ENCODE measurements around the gene NRG2.

- TF ChIP-seq, protein P1, sequence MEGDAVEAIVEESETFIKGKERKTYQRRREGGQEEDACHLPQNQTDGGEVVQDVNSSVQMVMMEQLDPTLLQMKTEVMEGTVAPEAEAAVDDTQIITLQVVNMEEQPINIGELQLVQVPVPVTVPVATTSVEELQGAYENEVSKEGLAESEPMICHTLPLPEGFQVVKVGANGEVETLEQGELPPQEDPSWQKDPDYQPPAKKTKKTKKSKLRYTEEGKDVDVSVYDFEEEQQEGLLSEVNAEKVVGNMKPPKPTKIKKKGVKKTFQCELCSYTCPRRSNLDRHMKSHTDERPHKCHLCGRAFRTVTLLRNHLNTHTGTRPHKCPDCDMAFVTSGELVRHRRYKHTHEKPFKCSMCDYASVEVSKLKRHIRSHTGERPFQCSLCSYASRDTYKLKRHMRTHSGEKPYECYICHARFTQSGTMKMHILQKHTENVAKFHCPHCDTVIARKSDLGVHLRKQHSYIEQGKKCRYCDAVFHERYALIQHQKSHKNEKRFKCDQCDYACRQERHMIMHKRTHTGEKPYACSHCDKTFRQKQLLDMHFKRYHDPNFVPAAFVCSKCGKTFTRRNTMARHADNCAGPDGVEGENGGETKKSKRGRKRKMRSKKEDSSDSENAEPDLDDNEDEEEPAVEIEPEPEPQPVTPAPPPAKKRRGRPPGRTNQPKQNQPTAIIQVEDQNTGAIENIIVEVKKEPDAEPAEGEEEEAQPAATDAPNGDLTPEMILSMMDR (IDR thresholded peaks at IDR 0.05; ENCODE audit: extremely low read depth in 1 of 2, insufficient read depth in 1 of 2, low read depth in 1 of 2, low read length in 2 of 2): no peak
- TF ChIP-seq EZH2 (IDR thresholded peaks at IDR 0.05; ENCODE audit: borderline replicate concordance, low read depth, low read length, severe bottlenecking) (no peak), POLR2AphosphoS5 (IDR thresholded peaks at IDR 0.05; ENCODE audit: insufficient read depth, low read depth, low read length) (no peak), MYC (IDR thresholded peaks at IDR 0.05; ENCODE audit: low read depth, low read length) (no peak), JUN (IDR thresholded peaks at IDR 0.05; ENCODE audit: borderline replicate concordance, insufficient read depth, insufficient read length, low read depth) (no peak)
Observed at GRCh38 chr5:140072812-140073211, 29.7 kb upstream of the NRG2 start.

All from endothelial cell of umbilical vein (primary cell).